ENCODE results near the gene NUPR1. TPM values are rescaled to one million over a fixed set of nuclear protein-coding genes. Genes with fewer than 3 reads are reported as not detected.

NUPR1 gene
- polyA plus RNA-seq, 2 of the 4 experiments (the other 2 are of a cell fraction), result 29.3 to 47.8 TPM

DNA sequence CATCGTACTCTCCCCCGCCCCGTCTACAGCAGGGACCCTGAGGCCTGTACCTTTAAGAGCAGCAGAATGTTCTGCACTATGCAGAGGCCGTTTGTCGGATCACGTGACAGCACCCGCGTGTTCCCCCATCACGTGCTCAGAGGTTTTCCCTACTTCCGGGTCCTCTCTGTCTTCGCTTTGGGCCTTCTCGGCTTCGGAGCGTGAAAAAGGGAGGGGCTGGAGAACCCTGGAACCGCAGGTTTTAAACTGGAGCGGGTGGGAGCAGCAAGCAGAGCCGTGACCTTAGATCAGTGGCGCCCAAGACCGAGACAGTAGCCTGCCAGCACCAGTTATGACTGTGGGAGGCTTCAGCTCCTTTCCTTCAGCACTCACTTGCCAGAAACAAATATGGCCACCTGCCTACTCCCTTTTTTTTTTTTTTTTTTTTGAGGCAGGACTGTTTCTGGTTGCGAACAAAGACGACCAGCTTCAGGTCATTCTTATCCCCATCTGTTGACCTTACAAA, 46.8 kb downstream of the NUPR1 start, which contains the start of gene CLN3:
Gene CLN3, minus strand, starts transcription at position 105 of the 505 bp plus-strand sequence. CDS start 315 bp downstream, outside the sequence.
- ChIA-PET CTCF (interaction anchor here (1.2 to 2.1 kb wide), 4 partner anchors 8 to 170 kb away, joined by 3 to 8 read pairs (median 4); no protein-coding TSS in a partner anchor), POLR2A (interaction anchor here (0.6 to 0.7 kb wide), 4 partner anchors 18 to 311 kb away, joined by 3 to 4 read pairs (median 3); no protein-coding TSS in a partner anchor)
- FAIRE-seq, result no peak
- DNase-seq (ENCODE audit: low read depth in 1 of 2, low spot score in 1 of 2), result peak; percentile 97 to 98
- 1% methylated on average over 18 of the region's 21 CpGs for WGBS (ENCODE audit: missing lambda C conversion rate)
- Histone ChIP-seq H3K9me3 (no peaks in the 10 kb centered on the region), H3K27ac (peak within 1 kb of the TSS; percentile 94 to 98), H3K4me2 (peak within 1 kb of the TSS; percentile 86), H3K4me3 (peak within 1 kb of the TSS; percentile 68), H3K4me1 (peaks cover 6% of the 10 kb centered on the region; the same call in 1 of the 3 replicates)
- ATAC-seq, result peak; percentile 92 to 98
- TF ChIP-seq EP300 (IDR thresholded peaks at IDR 0.05), result no peak
- TF ChIP-seq, protein P1, sequence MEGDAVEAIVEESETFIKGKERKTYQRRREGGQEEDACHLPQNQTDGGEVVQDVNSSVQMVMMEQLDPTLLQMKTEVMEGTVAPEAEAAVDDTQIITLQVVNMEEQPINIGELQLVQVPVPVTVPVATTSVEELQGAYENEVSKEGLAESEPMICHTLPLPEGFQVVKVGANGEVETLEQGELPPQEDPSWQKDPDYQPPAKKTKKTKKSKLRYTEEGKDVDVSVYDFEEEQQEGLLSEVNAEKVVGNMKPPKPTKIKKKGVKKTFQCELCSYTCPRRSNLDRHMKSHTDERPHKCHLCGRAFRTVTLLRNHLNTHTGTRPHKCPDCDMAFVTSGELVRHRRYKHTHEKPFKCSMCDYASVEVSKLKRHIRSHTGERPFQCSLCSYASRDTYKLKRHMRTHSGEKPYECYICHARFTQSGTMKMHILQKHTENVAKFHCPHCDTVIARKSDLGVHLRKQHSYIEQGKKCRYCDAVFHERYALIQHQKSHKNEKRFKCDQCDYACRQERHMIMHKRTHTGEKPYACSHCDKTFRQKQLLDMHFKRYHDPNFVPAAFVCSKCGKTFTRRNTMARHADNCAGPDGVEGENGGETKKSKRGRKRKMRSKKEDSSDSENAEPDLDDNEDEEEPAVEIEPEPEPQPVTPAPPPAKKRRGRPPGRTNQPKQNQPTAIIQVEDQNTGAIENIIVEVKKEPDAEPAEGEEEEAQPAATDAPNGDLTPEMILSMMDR (IDR thresholded peaks at IDR 0.05), result no peak
- TF ChIP-seq NPAS2 (CRISPR knock-in tag; IDR thresholded peaks at IDR 0.05; ENCODE audit: borderline replicate concordance), result peak; percentile 51; the same call in 1 of the 2 replicates
- no peak for TF ChIP-seq ZNF302 (CRISPR knock-in tag; IDR thresholded peaks at IDR 0.05)
- no peak for TF ChIP-seq EHMT2 (IDR thresholded peaks at IDR 0.05; ENCODE audit: low read depth)
- TF ChIP-seq JUN (IDR thresholded peaks at IDR 0.05), result peak in 1 of 2 experiments; percentile 62; a peak in 4 of 5 replicates
- no peak for TF ChIP-seq FOSL2 (IDR thresholded peaks at IDR 0.05)
- TF ChIP-seq FOSL2 (CRISPR knock-in tag; IDR thresholded peaks at IDR 0.05), result no peak
- TF ChIP-seq MYC (IDR thresholded peaks at IDR 0.05; ENCODE audit: borderline replicate concordance, low read length), result peak; percentile 80; the same call in 1 of the 2 replicates
- TF ChIP-seq HOXA7 (CRISPR knock-in tag; IDR thresholded peaks at IDR 0.05), result no peak
- TF ChIP-seq, protein P2, sequence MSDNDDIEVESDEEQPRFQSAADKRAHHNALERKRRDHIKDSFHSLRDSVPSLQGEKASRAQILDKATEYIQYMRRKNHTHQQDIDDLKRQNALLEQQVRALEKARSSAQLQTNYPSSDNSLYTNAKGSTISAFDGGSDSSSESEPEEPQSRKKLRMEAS (IDR thresholded peaks at IDR 0.05), result peak; percentile 93
- TF ChIP-seq KDM5A (IDR thresholded peaks at IDR 0.05), result peak; percentile 69
- TF ChIP-seq TP53 (CRISPR knock-in tag; IDR thresholded peaks at IDR 0.05), result no peak
- peak; percentile 49; the same call in 1 of the 2 replicates for TF ChIP-seq HOXB13 (CRISPR knock-in tag; IDR thresholded peaks at IDR 0.05; ENCODE audit: low read depth)
- TF ChIP-seq EHF (CRISPR knock-in tag; IDR thresholded peaks at IDR 0.05), result no peak
- peak; percentile 54; the same call in 1 of the 2 replicates for TF ChIP-seq PHF8 (IDR thresholded peaks at IDR 0.05; ENCODE audit: borderline replicate concordance, low read depth)
- TF ChIP-seq HEYL (CRISPR knock-in tag; IDR thresholded peaks at IDR 0.05), result no peak
- TF ChIP-seq SREBF2 (IDR thresholded peaks at IDR 0.05), result no peak
- no peak for TF ChIP-seq POLR2AphosphoS2 (conservative IDR thresholded peaks at IDR 0.05; ENCODE audit: low read length)
- TF ChIP-seq HDAC2 (IDR thresholded peaks at IDR 0.05), result no peak
- TF ChIP-seq, protein P3, sequence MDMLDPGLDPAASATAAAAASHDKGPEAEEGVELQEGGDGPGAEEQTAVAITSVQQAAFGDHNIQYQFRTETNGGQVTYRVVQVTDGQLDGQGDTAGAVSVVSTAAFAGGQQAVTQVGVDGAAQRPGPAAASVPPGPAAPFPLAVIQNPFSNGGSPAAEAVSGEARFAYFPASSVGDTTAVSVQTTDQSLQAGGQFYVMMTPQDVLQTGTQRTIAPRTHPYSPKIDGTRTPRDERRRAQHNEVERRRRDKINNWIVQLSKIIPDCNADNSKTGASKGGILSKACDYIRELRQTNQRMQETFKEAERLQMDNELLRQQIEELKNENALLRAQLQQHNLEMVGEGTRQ (IDR thresholded peaks at IDR 0.05), result peak; percentile 100
- TF ChIP-seq BHLHE40 (IDR thresholded peaks at IDR 0.05; ENCODE audit: low read depth, low read length), result peak; percentile 81

GRCh38 chr16:28491230-28491969, 47.4 kb downstream of the NUPR1 start:
- DNase-seq (ENCODE audit: low read depth in 1 of 2, low spot score in 1 of 2), result peak in 1 of 2 experiments; percentile 43
- WGBS (ENCODE audit: missing lambda C conversion rate), result under 1% methylated on average over 26 of the region's 42 CpGs
- POLR2A ChIA-PET, result interaction anchor here (0.6 to 0.7 kb wide), 4 partner anchors 19 to 310 kb away, joined by 3 to 4 read pairs (median 3); no protein-coding TSS in a partner anchor
- TF ChIP-seq KDM5A (IDR thresholded peaks at IDR 0.05), result no peak; the same call in 1 of the 2 replicates
- TF ChIP-seq RAD21 (conservative IDR thresholded peaks at IDR 0.05 in 1 of 2, IDR thresholded peaks at IDR 0.05 in 1 of 2), result peak in 1 of 2 experiments; percentile 33; a peak in 4 of 5 replicates
- TF ChIP-seq MAFK (IDR thresholded peaks at IDR 0.05; ENCODE audit: partially characterized antibody), result no peak
- TF ChIP-seq RNF2 (IDR thresholded peaks at IDR 0.05; ENCODE audit: borderline replicate concordance, low read depth), result no peak
- no peak for TF ChIP-seq CBX2 (IDR thresholded peaks at IDR 0.05; ENCODE audit: borderline replicate concordance, low read depth)
- no peak for TF ChIP-seq FOXS1 (CRISPR knock-in tag; IDR thresholded peaks at IDR 0.05)
- no peak for TF ChIP-seq POLR2A (IDR thresholded peaks at IDR 0.05; ENCODE audit: low read length)
- no peak for TF ChIP-seq GATA3 (IDR thresholded peaks at IDR 0.05; ENCODE audit: borderline replicate concordance)
- TF ChIP-seq ATOH8 (CRISPR knock-in tag; IDR thresholded peaks at IDR 0.05; ENCODE audit: low read depth), result no peak
- peak; percentile 18; the same call in 2 of the 3 replicates for TF ChIP-seq SMC3 (IDR thresholded peaks at IDR 0.05)
- TF ChIP-seq KDM1A (IDR thresholded peaks at IDR 0.05; ENCODE audit: low read depth), result no peak

More at GRCh38 chr16:28491230-28491969, 47.4 kb downstream of the NUPR1 start:
- H3K9me3 ChIP-seq, result no peaks in the 10 kb centered on the region
- peak overlapping the region; percentile 94 to 98 for H3K27ac ChIP-seq
- ATAC-seq (peak; percentile 69 to 70), FAIRE-seq (no peak)
- peak overlapping the region; percentile 68 for H3K4me3 ChIP-seq
- CTCF ChIA-PET, result interaction anchor here (1.2 to 2.1 kb wide), 4 partner anchors 9 to 170 kb away, joined by 3 to 8 read pairs (median 4); no protein-coding TSS in a partner anchor
- peaks cover 6% of the 10 kb centered on the region; the same call in 1 of the 3 replicates for H3K4me1 ChIP-seq
- H3K4me2 ChIP-seq, result peak overlapping the region; percentile 86

Measured in A549 (cell line).